Natural killer cell treated with Interleukin-12 subunit alpha and Interleukin-12 subunit beta and Interleukin-15 and Interleukin-18, amount 100 ng/mL, for 72 hours (primary cell): ENCODE measurements around the gene PDCD1. TPM values are rescaled to one million over a fixed set of nuclear protein-coding genes. Genes with fewer than 3 reads are reported as not detected.

ENCODE experiments used
- ATAC-seq, 2 donors: fragments of 150-1000 bp; cut with Tn5 transposase in 1 of 2; sonication (Bioruptor Pico), chemical (Tn5 transposase) in 1 of 2; 2 replicates each; pipeline ENCODE4 v1.10.0; 2021
- DNase-seq: peaks from one replicate; pipeline ENCODE4 v3.0.0; 2022; ENCODE audit warnings: low spot score
- H3K27ac Mint-ChIP-seq, 2 donors: 1 replicate in 1 of 2; 2 replicates in 1 of 2; pipeline ENCODE4 v1.8.0; 2022; ENCODE audit warnings: mixed read lengths in 2 of 2, mild to moderate bottlenecking in 1 of 2, moderate library complexity in 1 of 2
- H3K27me3 Mint-ChIP-seq, 2 donors: 1 replicate in 1 of 2; 2 replicates in 1 of 2; pipeline ENCODE4 v1.8.0; 2022; ENCODE audit warnings: mixed read lengths in 2 of 2
- H3K36me3 Mint-ChIP-seq: one replicate; pipeline ENCODE4 v1.8.0; 2022; ENCODE audit warnings: mixed read lengths
- H3K4me1 Mint-ChIP-seq, 2 donors: 1 replicate in 1 of 2; 2 replicates in 1 of 2; pipeline ENCODE4 v1.8.0; 2022; ENCODE audit warnings: low read depth in 2 of 2, mixed read lengths in 2 of 2, mild to moderate bottlenecking in 1 of 2
- H3K4me3 Mint-ChIP-seq: one replicate; pipeline ENCODE4 v1.8.0; 2022; ENCODE audit warnings: mixed read lengths
- H3K9me3 Mint-ChIP-seq: 2 replicates; pipeline ENCODE4 v1.8.0; 2022; ENCODE audit warnings: mixed read lengths
- total RNA-seq, 2 donors: library from RNA; stranded (reverse); gene quantifications; one replicate each; pipeline ENCODE4 v1.2.3, GENCODE V29; 2022

The PDCD1 gene
- total RNA-seq, 2 donors from 2014 or later = 0.78 to 0.89 TPM

GRCh38 chr2:241861264-241861663 lies 2.6 kb upstream of the PDCD1 start:
- Mint-ChIP-seq H3K36me3 (peaks cover 30% of the 10 kb centered on the region), H3K4me3 (peak overlapping the region; percentile 23), H3K9me3 (peaks cover 16% of the 10 kb centered on the region), H3K4me1 (peaks cover 46 to 48% of the 10 kb centered on the region in 2 donors), H3K27me3 (peaks cover 35 to 38% of the 10 kb centered on the region in 2 donors), H3K27ac (peak overlapping the region; percentile 5 to 42)
- ATAC-seq (no peak), DNase-seq (no peak)

DNA sequence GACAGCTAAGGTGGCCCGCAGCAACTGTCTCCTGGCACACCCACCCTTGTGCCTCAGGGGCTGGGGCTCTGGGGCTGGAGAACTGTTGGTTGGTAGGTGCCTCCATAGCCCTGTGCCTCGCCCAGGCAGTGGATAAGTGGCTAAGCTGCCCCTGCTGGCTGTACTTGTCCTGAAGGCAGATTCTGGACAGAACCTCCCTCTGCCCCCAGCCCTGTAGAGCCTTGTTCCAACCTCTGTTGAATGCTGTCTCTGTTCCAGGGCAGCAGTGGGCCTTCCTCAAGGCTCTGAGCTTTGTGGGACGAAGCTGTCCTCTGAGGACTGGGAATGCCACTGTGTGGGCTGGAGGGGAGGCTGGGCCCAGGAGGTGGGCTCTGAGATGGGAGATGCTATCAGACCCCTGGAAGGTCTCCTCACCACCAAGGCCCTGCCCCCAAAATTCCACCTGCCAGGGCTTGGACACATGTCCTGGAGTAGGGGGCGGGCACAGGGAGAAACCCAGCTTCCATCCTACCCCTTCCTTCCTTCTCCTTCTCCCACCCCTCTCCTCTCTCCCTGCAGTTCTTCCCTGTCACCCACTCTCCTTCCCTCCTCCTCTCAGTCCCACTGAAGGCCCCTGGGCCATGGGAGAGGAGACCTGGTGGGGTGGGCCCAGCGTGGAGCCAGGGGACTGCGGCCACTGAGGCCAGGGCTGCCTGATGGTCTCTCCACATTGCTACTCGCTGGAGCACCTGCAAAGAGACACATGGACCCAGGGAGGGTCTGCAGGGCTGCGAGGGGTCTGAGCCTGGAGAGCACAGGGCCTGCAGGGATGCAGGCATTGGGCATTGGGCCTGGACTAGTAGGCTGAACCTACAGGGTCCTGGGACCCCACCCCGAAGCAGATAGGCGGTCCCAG lies 1.7 kb upstream of the PDCD1 start:
- no peak overlapping the region for H3K4me3 Mint-ChIP-seq
- H3K9me3 Mint-ChIP-seq = peaks cover 16% of the 10 kb centered on the region
- ATAC-seq (no peak), DNase-seq (peak; percentile 42)
- no peak overlapping the region for H3K27ac Mint-ChIP-seq
- peaks cover 40 to 41% of the 10 kb centered on the region in 2 donors for H3K4me1 Mint-ChIP-seq
- H3K36me3 Mint-ChIP-seq = peaks cover 24% of the 10 kb centered on the region
- peaks cover 29 to 31% of the 10 kb centered on the region in 2 donors for H3K27me3 Mint-ChIP-seq

DNA sequence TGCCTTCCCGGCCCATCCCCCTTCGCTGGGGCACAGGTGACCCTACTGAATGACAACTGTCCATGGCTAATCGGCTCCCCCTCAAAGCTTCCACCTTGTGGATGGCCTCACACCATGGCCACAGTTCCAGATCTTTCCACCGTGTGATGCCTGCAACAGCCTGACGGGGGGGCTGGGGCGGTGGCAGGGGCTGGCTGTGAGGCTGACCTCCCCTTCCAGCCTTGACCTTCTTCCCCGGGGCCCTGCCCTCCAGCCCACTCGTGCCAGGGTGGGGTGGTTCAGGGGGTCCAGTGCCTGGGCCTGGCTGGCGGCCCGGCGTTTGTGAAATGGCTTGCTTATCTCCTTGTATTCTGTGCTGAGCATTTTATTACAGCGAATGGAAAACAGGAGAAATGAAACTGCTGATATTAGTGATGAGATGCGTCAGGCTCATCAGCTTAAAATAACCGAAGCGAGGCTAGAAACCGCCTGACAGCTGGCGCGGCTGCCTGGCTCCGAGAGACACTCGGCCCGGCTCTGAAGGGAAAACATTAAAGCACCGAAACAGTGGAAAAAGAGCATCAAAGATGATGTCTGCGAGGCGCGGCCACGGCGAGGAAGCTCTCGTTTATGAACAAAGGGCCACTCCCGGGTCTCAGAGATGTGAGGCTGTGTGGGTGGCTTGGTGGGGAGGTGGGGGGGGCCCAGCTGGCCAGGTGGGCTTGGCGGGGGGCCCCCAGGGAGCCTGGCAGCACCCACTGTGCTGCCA lies 916 bp upstream of the PDCD1 start:
- peaks cover 21 to 23% of the 10 kb centered on the region in 2 donors for H3K27me3 Mint-ChIP-seq
- ATAC-seq (no peak), DNase-seq (peak; percentile 61)
- H3K27ac Mint-ChIP-seq = peak overlapping the region in 1 of 2 donors; percentile 15
- peaks cover 16% of the 10 kb centered on the region for H3K36me3 Mint-ChIP-seq
- H3K4me1 Mint-ChIP-seq = peaks cover 32% of the 10 kb centered on the region in 2 donors
- peak overlapping the region; percentile 59 for H3K4me3 Mint-ChIP-seq
- H3K9me3 Mint-ChIP-seq = peaks cover 10% of the 10 kb centered on the region

GRCh38 chr2:241859017-241859435 lies 332 bp upstream of the PDCD1 start:
- no peak for ATAC-seq
- peaks cover 15 to 17% of the 10 kb centered on the region in 2 donors for H3K27me3 Mint-ChIP-seq
- H3K27ac Mint-ChIP-seq = no peak overlapping the region
- H3K4me3 Mint-ChIP-seq = no peak overlapping the region
- H3K4me1 Mint-ChIP-seq = peaks cover 26 to 27% of the 10 kb centered on the region in 2 donors
- H3K9me3 Mint-ChIP-seq = peaks cover 5% of the 10 kb centered on the region
- peak; percentile 57 for DNase-seq
- H3K36me3 Mint-ChIP-seq = peaks cover 10% of the 10 kb centered on the region

- H3K36me3 Mint-ChIP-seq = peaks cover 8% of the 10 kb centered on the region
- peak overlapping the region; percentile 16 for H3K4me3 Mint-ChIP-seq
- ATAC-seq = no peak
- H3K27me3 Mint-ChIP-seq = peaks cover 14 to 15% of the 10 kb centered on the region in 2 donors
- H3K4me1 Mint-ChIP-seq = peaks cover 14 to 17% of the 10 kb centered on the region in 2 donors
- H3K9me3 Mint-ChIP-seq = peaks cover 4% of the 10 kb centered on the region
- no peak overlapping the region for H3K27ac Mint-ChIP-seq
- DNase-seq = peak; percentile 51
Measured at GRCh38 chr2:241857572-241858121, 1.0 kb downstream of the PDCD1 start.

- Mint-ChIP-seq H3K9me3 (peaks cover 4% of the 10 kb centered on the region), H3K4me3 (no peak overlapping the region), H3K27me3 (peaks cover 12 to 14% of the 10 kb centered on the region in 2 donors), H3K36me3 (peaks cover 8% of the 10 kb centered on the region), H3K4me1 (peaks cover 13 to 17% of the 10 kb centered on the region in 2 donors), H3K27ac (peak overlapping the region in 1 of 2 donors; percentile 46)
- no peak for ATAC-seq
- DNase-seq = no peak
Measured at GRCh38 chr2:241857041-241857541, 1.6 kb downstream of the PDCD1 start.

- Mint-ChIP-seq H3K36me3 (no peaks in the 10 kb centered on the region), H3K27ac (no peak overlapping the region), H3K9me3 (no peaks in the 10 kb centered on the region), H3K27me3 (peaks cover under 1 to 3% of the 10 kb centered on the region in 2 donors), H3K4me3 (no peak overlapping the region), H3K4me1 (peaks cover 2 to 6% of the 10 kb centered on the region in 2 donors)
- DNase-seq (peak; percentile 45), ATAC-seq (no peak)
Measured at GRCh38 chr2:241855888-241856422, 2.7 kb downstream of the PDCD1 start.

DNA sequence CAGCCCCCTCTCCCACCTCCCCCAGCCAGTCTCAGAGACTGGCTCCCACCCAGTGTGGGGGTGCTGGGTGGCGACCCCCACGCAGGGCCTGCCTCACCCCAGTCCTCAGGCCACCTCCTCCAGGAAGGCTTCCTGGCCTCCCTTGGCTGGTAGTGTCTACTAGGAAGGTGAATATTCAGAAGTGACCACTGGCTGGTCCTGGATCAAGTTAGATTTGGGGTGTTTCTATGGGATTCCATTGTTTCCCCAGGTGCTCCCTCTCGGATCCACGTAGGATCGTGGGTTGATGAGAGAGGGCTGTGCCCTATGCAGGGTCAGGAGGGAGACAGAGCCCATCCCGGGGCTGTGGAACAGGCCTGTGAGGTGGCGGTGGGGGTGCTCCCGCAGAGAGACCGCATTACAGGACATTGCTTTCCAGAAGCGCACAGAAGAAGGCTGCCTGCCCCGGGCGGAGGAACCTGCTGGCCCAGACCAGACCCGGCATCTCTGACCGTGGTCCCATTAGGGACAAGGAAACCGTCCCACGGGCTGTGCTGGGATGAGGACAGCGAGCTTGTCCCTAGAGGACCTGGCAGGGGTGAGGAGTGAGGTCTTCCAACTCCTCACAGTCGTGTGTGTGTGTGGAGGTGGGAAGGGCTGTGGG lies 3.3 kb downstream of the PDCD1 start:
- peak; percentile 49 for DNase-seq
- H3K27ac Mint-ChIP-seq = no peak overlapping the region

DNA sequence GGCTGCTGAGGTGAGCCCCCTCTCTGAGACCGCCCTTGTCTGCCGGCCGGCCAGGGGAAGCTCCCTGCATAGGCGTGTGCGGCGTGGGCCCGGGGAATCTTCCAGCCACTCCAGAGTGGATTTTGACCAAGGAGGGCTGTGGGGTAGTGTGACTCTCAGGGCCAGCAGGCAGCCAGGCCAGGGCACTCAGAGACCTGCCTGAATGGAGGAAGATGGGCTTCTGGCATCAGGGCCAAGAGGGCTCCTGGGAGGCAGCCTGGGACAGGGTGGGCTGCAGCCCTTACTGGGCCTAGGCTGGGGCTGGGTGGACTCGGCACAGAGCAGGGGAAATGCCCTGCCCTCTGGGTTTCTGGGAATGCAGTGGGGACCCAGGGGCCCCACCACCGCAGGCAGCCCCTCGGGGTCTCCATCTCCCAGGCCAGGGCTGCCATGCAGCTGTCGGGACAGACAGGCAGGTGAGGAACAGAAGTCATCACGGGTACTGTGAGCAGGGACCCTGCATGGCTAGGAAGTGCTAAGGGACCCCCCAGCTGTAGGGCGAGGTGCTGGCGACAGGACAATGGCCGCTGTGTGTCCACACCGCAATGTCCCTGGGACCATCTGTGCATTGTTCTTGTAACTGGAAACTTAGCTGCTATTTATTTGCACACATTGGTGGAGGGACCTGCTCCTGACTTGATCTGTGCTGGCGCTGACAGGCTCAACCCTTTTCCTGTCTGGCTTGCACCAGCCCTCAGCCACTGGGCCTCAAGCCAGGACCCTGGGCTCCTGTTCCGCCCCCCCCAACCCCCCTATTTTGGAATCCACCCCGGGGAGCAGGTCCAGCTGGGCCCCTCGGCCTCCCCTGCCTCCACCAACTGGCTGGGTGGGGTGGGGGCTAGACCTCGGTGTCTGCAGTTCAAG lies 4.1 kb downstream of the PDCD1 start:
- H3K4me3 Mint-ChIP-seq = no peak overlapping the region
- H3K27me3 Mint-ChIP-seq = peaks cover 0 to 1% of the 10 kb centered on the region in 2 donors
- peaks cover 0 to 4% of the 10 kb centered on the region in 2 donors for H3K4me1 Mint-ChIP-seq
- no peak for ATAC-seq
- no peak overlapping the region for H3K27ac Mint-ChIP-seq
- H3K36me3 Mint-ChIP-seq = no peaks in the 10 kb centered on the region
- no peaks in the 10 kb centered on the region for H3K9me3 Mint-ChIP-seq
- DNase-seq = peak; percentile 54

More for the DNA sequence above, 3.3 kb downstream of the PDCD1 start:
- ATAC-seq = no peak
- Mint-ChIP-seq H3K9me3 (no peaks in the 10 kb centered on the region), H3K4me3 (no peak overlapping the region), H3K36me3 (no peaks in the 10 kb centered on the region), H3K27me3 (peaks cover 0 to 3% of the 10 kb centered on the region in 2 donors), H3K4me1 (peaks cover 0 to 6% of the 10 kb centered on the region in 2 donors)

DNA sequence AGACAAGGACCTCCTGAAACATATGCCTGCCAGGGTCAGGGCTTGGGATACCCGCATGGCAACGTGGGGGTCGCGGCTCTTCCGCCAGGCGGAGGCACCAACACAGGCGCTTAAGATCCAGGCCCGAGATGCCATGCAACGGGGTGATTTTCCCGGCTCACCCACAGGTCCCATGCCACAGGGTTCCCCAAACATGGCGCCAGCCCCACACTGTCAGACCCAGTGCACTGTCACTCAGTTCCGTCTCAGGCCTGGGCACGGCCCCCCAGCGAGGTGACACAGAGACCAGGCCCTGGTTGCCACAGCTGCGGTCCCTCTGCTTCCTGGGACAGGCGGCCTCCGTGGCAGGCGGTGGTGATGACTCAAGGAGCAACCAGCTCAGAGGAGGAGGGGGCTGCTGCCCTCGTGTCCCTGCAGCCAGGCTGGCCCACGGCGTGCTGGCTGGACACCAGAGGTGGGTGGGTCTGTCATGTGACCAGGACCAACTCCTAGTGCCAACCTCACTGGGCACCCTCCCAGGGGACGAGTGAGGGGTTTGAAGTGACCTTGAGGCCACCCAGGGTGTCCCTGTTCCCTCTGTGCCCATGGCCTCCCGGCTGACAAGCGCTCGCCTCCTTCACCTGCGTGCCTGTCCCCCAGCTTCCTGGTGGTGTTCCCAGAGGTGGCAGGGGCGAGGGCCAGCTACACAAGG lies 4.9 kb downstream of the PDCD1 start:
- peaks cover 0 to 2% of the 10 kb centered on the region in 2 donors for H3K4me1 Mint-ChIP-seq
- peaks cover 0 to under 1% of the 10 kb centered on the region in 2 donors for H3K27me3 Mint-ChIP-seq
- H3K4me3 Mint-ChIP-seq = no peak overlapping the region
- peak; percentile 58 for DNase-seq
- no peaks in the 10 kb centered on the region for H3K36me3 Mint-ChIP-seq
- H3K9me3 Mint-ChIP-seq = no peaks in the 10 kb centered on the region
- peak; percentile 29 to 74 for ATAC-seq
- H3K27ac Mint-ChIP-seq = no peak overlapping the region

- peaks cover 0 to 2% of the 10 kb centered on the region in 2 donors for H3K27me3 Mint-ChIP-seq
- H3K4me3 Mint-ChIP-seq = no peak overlapping the region
- H3K9me3 Mint-ChIP-seq = no peaks in the 10 kb centered on the region
- DNase-seq = peak; percentile 52
- ATAC-seq = no peak
- no peak overlapping the region for H3K27ac Mint-ChIP-seq
- no peaks in the 10 kb centered on the region for H3K36me3 Mint-ChIP-seq
- peaks cover 0 to 2% of the 10 kb centered on the region in 2 donors for H3K4me1 Mint-ChIP-seq
Measured at GRCh38 chr2:241852981-241853631, 5.6 kb downstream of the PDCD1 start.
